ENCODE data around the gene ALAS2. TPM values are rescaled to one million over a fixed set of nuclear protein-coding genes. Genes with fewer than 3 reads are reported as not detected.

ALAS2 gene
- total RNA-seq, 1 donor from 2014 or later, result not detected

- no peak for TF ChIP-seq EZH2 (IDR thresholded peaks at IDR 0.05)
- no peak for TF ChIP-seq EZH2phosphoT487 (IDR thresholded peaks at IDR 0.05)
- TF ChIP-seq CTCF (IDR thresholded peaks at IDR 0.05), result no peak
- Mint-ChIP-seq H3K27me3 (ENCODE audit: insufficient read depth, low read depth) (no peaks in the 10 kb centered on the region), H3K4me3 (no peak overlapping the region), H3K36me3 (no peaks in the 10 kb centered on the region), H3K4me1 (no peaks in the 10 kb centered on the region), H3K27ac (no peak overlapping the region), H3K9me3 (peaks cover 8% of the 10 kb centered on the region)
- Histone ChIP-seq H3K9me3 (ENCODE audit: low read depth) (peaks cover 4% of the 10 kb centered on the region), H3K27me3 (no peaks in the 10 kb centered on the region), H3K27ac (no peak overlapping the region), H3K36me3 (no peaks in the 10 kb centered on the region), H3K4me2 (no peak overlapping the region), H4K20me1 (ENCODE audit: low read depth) (no peaks in the 10 kb centered on the region), H3K79me2 (ENCODE audit: low read depth) (no peaks in the 10 kb centered on the region), H3K9ac (no peak overlapping the region), H3F3A (ENCODE audit: low read depth) (no peaks in the 10 kb centered on the region), H3K4me3 (no peak overlapping the region), H3K4me1 (no peaks in the 10 kb centered on the region), H2AFZ (replicated peaks) (no peak overlapping the region)
- no peak for DNase-seq (ENCODE audit: low spot score)
Observed at GRCh38 chrX:55039471-55039870, 8.7 kb upstream of the ALAS2 start.

- no peak overlapping the region for H3K27ac Mint-ChIP-seq
- DNase-seq (ENCODE audit: low spot score), result no peak
Observed at GRCh38 chrX:55033429-55033828, 2.7 kb upstream of the ALAS2 start.

GRCh38 chrX:55029291-55029690, 1.5 kb downstream of the ALAS2 start:
- H3K9me3 Mint-ChIP-seq, result no peaks in the 10 kb centered on the region
- no peaks in the 10 kb centered on the region for H3K36me3 Mint-ChIP-seq
- no peak overlapping the region for H3K4me3 Mint-ChIP-seq
- no peaks in the 10 kb centered on the region for H3K4me1 Mint-ChIP-seq
- Histone ChIP-seq H3K36me3 (no peaks in the 10 kb centered on the region), H3K4me3 (no peak overlapping the region), H2AFZ (replicated peaks) (no peak overlapping the region), H3K4me1 (no peaks in the 10 kb centered on the region), H4K20me1 (ENCODE audit: low read depth) (no peaks in the 10 kb centered on the region), H3K27me3 (no peaks in the 10 kb centered on the region), H3K79me2 (ENCODE audit: low read depth) (no peaks in the 10 kb centered on the region), H3K27ac (no peak overlapping the region), H3K4me2 (no peak overlapping the region), H3K9ac (no peak overlapping the region), H3K9me3 (ENCODE audit: low read depth) (no peaks in the 10 kb centered on the region), H3F3A (ENCODE audit: low read depth) (no peaks in the 10 kb centered on the region)
- TF ChIP-seq EZH2 (IDR thresholded peaks at IDR 0.05) (no peak), CTCF (IDR thresholded peaks at IDR 0.05) (no peak), EZH2phosphoT487 (IDR thresholded peaks at IDR 0.05) (no peak)
- DNase-seq (ENCODE audit: low spot score), result no peak
- H3K27ac Mint-ChIP-seq, result no peak overlapping the region
- peaks cover 2% of the 10 kb centered on the region for H3K27me3 Mint-ChIP-seq (ENCODE audit: insufficient read depth, low read depth)

More at GRCh38 chrX:55033429-55033828, 2.7 kb upstream of the ALAS2 start:
- H2AFZ ChIP-seq (replicated peaks), result no peak overlapping the region
- H3F3A ChIP-seq (ENCODE audit: low read depth), result no peaks in the 10 kb centered on the region
- no peaks in the 10 kb centered on the region for H3K9me3 Mint-ChIP-seq
- H3K4me2 ChIP-seq, result no peak overlapping the region
- H3K4me1 Mint-ChIP-seq, result no peaks in the 10 kb centered on the region
- H3K4me3 ChIP-seq, result no peak overlapping the region
- H3K79me2 ChIP-seq (ENCODE audit: low read depth), result no peaks in the 10 kb centered on the region
- H3K4me1 ChIP-seq, result no peaks in the 10 kb centered on the region
- no peaks in the 10 kb centered on the region for H3K36me3 Mint-ChIP-seq
- no peak overlapping the region for H3K27ac ChIP-seq
- H3K36me3 ChIP-seq, result no peaks in the 10 kb centered on the region
- no peak overlapping the region for H3K9ac ChIP-seq
- H3K4me3 Mint-ChIP-seq, result no peak overlapping the region
- H4K20me1 ChIP-seq (ENCODE audit: low read depth), result no peaks in the 10 kb centered on the region
- H3K9me3 ChIP-seq (ENCODE audit: low read depth), result no peaks in the 10 kb centered on the region
- H3K27me3 ChIP-seq, result no peaks in the 10 kb centered on the region
- no peak for TF ChIP-seq EZH2 (IDR thresholded peaks at IDR 0.05)
- TF ChIP-seq EZH2phosphoT487 (IDR thresholded peaks at IDR 0.05), result no peak
- TF ChIP-seq CTCF (IDR thresholded peaks at IDR 0.05), result no peak
- peaks cover 2% of the 10 kb centered on the region for H3K27me3 Mint-ChIP-seq (ENCODE audit: insufficient read depth, low read depth)

All from neural progenitor cell (in vitro differentiated cells).